D721Med (cell line): ENCODE results near the gene DAZAP1.

Source experiments
- DNase-seq: peaks from one replicate; pipeline ENCODE4 v3.0.0; 2011; ENCODE audit warnings: low spot score; ENCODE audit not compliant: insufficient read length
- FAIRE-seq: peaks from 2 replicates; lab custom pipeline; 2011; peaks lifted over from hg19 to GRCh38; lab: Jason Lieb, UNC
- TF ChIP-seq, protein P1 (sequence below): IDR thresholded peaks from 2 replicates; pipeline ENCODE4 v1.5.1; 2012; ENCODE audit warnings: mild to moderate bottlenecking, control low read depth; ENCODE audit not compliant: insufficient read depth; ENCODE audit errors: missing control alignments

Gene DAZAP1

GRCh38 chr19:1455336-1456120, 48.1 kb downstream of the DAZAP1 start:
- no peak for FAIRE-seq
- DNase-seq, result peak; percentile 77

GRCh38 chr19:1456121-1456900, 48.9 kb downstream of the DAZAP1 start:
- no peak for FAIRE-seq
- no peak for DNase-seq

More at GRCh38 chr19:1455336-1456120, 48.1 kb downstream of the DAZAP1 start:
- TF ChIP-seq, protein P1, sequence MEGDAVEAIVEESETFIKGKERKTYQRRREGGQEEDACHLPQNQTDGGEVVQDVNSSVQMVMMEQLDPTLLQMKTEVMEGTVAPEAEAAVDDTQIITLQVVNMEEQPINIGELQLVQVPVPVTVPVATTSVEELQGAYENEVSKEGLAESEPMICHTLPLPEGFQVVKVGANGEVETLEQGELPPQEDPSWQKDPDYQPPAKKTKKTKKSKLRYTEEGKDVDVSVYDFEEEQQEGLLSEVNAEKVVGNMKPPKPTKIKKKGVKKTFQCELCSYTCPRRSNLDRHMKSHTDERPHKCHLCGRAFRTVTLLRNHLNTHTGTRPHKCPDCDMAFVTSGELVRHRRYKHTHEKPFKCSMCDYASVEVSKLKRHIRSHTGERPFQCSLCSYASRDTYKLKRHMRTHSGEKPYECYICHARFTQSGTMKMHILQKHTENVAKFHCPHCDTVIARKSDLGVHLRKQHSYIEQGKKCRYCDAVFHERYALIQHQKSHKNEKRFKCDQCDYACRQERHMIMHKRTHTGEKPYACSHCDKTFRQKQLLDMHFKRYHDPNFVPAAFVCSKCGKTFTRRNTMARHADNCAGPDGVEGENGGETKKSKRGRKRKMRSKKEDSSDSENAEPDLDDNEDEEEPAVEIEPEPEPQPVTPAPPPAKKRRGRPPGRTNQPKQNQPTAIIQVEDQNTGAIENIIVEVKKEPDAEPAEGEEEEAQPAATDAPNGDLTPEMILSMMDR, result no peak

DNA sequence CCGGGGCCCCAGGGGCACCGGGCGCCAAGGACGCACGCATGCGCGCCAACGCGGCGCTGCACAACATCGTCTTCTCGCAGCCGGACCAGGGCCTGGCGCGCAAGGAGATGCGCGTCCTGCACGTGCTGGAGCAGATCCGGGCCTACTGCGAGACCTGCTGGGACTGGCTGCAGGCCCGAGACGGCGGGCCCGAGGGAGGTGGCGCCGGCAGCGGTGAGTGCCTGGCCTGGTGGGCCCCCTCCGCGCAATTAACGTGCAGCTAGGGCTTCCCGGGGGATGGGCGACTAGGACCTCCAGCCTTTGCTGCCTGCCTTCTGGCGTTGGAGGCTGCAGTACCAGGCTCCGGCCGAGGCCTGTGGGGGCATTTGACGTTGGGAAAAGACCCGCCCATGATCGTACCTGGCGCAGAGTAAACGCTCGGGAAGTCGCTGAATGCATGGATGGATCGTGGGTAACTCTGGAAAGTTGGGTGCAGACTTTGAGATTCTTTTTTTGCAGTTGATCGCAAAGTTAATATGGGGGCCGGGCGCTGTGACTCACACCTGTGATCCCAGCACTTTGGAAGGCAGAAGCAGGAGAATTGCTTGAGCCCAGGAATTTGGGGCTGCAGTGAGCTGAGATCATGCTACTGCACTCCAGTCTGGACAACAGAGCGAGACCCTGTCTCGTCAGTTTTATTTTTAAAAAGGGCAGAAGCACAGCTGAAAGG, 49.8 kb downstream of the DAZAP1 start:
- TF ChIP-seq, protein P1, result no peak
- FAIRE-seq, result no peak

More at GRCh38 chr19:1456121-1456900, 48.9 kb downstream of the DAZAP1 start:
- TF ChIP-seq, protein P1, result no peak

DNA sequence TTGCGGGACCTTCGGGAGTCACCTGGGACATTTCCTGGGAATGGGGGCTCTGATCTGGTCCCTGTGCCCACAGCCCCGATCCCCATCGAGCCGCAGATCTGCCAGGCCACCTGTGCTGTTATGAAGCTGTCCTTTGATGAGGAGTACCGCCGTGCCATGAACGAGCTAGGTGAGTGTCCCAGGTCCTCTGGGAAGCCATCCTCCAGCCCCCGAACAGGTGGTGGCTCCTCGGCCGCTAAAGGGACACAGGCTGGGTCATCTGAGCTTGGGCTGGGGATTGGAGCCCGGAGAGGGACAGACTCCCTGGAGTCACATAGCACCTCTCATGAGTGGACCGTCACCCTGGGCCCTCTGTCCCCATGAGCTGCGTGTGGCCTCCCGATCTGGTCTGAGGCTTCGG, 50.5 kb downstream of the DAZAP1 start:
- no peak for DNase-seq
- TF ChIP-seq, protein P1, result no peak

More for the DNA sequence above, 49.8 kb downstream of the DAZAP1 start:
- no peak for DNase-seq

GRCh38 chr19:1459479-1459878, 52.1 kb downstream of the DAZAP1 start:
- no peak for DNase-seq
- TF ChIP-seq, protein P1, result no peak
- FAIRE-seq, result no peak

More for the DNA sequence above, 50.5 kb downstream of the DAZAP1 start:
- FAIRE-seq, result no peak

DNA sequence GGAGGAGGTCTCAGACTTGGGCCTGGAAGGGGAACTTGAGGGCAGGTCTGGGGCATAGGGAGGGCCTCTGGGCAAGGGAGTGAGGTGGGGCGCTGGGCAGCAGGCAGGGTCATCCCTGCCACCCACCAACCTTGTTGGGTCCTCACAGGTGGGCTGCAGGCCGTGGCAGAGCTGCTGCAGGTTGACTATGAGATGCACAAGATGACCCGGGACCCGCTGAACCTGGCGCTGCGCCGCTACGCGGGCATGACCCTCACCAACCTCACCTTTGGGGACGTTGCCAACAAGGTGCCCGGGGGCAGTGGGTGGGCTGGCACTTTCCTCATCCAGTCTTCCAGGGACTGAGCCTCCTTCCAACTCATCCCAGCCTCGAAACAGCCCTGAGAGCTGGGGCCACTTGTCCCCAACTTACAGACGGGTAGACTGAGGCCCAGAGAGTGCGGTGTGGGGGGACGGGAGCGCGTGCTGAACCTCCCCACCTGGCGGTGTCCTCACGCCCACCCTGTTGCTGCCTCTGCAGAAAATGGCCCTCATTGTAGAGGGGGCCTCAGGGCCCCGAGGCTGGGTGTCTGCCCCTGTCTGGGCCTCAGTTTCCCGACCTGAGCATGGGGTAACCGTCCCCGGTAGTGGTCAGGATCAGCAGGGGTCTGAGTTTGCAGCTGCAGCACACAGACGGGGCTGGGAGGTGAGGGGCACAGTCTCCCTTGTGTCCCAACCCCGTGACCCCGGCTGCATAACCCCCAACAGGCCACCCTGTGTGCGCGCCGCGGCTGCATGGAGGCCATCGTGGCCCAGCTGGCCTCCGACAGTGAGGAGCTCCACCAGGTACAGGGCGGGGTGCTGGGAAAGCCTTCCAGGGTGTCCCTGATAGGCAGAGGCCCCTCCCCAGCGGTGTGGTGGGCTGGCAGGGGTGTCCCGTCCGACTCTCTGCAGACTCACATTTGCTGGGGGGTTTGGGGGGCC, 52.9 kb downstream of the DAZAP1 start:
- FAIRE-seq, result no peak
- no peak for DNase-seq
- TF ChIP-seq, protein P1, result no peak
